ENCODE data around the gene COX11. TPM values are rescaled to one million over a fixed set of nuclear protein-coding genes. Genes with fewer than 3 reads are reported as not detected.
A peak's percentile ranks its signal among the peaks of the same experiment; 100 is the strongest.

Gene COX11
- total RNA-seq, 8 experiments from 2014 or later, result 56.2 to 98.7 (median 66.9) TPM

DNA sequence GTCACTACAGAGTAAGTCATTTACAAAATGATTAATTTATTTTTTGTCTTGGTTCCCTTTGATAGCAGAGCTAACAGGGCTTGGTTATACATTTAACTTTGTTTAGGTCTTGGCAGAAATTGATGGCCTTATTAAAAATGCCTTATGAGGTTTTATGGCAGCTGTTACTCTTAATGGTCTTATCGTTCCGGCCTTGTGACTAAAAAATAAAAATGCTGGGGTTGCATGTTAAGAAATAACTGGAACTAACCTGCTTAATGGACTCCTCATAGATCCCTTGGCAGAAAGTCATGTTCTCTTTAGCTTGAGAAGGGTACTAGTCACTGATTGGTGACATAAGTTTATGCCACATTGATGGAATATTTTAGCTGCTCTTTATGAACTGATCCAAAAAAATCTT is 18.3 kb downstream of the COX11 start:
- 36 to 100% (median 90%) methylated on average over 2 of the region's 2 CpGs; no CpG with 5 or more reads in 2 of the 10 experiments for WGBS, 10 experiments
- no peak overlapping the region for H3K4me3 ChIP-seq
- H3K27ac ChIP-seq, result no peak overlapping the region
- in situ Hi-C loops (cut with MboI; ENCODE audit: low pct_unique_long_range_greater_than_20kb in 2 of 9, low sequenced_read_pairs in 9 of 9, unreplicated experiment in 9 of 9), result no loop called here
- ATAC-seq (replicated peaks in 6 of 8), result no peak
- no peaks in the 10 kb centered on the region for H3K4me1 ChIP-seq (replicated peaks in 1 of 2)

DNA sequence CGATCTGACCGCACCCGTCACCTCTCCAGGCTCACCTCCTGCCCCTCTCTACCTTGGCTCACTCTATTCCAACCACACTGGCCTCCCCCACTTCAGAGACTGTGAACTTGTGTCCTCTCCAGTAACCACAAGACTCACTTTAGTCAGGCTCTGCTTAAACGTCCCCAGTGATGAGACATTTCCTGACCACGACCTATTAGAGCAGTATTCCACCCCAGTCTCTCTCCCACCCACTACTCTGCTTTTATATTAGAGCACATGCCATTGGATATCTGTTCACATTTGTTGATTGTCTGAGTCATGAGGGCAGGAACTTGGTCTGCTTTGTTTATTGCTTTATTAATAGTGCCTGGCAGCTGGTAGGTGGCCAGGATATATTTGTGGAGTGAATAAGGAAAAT is 20.1 kb downstream of the COX11 start:
- Histone ChIP-seq H3K27ac (no peak overlapping the region), H3K4me3 (no peak overlapping the region), H3K4me1 (replicated peaks in 1 of 2) (no peaks in the 10 kb centered on the region)
- in situ Hi-C loops (cut with MboI; ENCODE audit: low pct_unique_long_range_greater_than_20kb in 2 of 9, low sequenced_read_pairs in 9 of 9, unreplicated experiment in 9 of 9), result no loop called here
- peak in 2 of 8 experiments; percentile 21 to 57 for ATAC-seq (replicated peaks in 6 of 8)
- 0 to 91% (median 79%) methylated on average over 2 to 5 of the region's 5 CpGs; no CpG with 5 or more reads in 3 of the 10 experiments for WGBS, 10 experiments

DNA sequence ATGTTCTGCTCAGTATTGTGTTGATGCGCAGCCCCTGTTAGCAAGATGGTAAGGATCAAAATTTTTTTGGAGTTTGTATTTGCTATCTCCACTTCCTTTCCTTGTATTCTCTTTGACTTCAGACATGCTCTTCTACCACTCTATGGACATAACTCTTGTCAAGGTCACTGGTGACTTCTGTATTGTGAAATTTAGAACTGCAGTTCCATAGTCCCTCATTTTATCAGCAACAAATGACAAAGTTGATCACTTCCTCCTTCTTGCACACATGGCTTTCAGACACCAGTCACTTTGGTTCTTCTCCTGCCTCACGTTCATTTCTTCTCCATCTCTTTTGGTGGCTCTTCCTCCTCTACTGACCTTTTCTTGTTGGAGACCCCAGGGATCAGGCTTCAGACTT is 21.1 kb downstream of the COX11 start:
- WGBS, 10 experiments, result 50 to 100% (median 94%) methylated on average over 1 to 2 of the region's 2 CpGs; no CpG with 5 or more reads in 1 of the 10 experiments

DNA sequence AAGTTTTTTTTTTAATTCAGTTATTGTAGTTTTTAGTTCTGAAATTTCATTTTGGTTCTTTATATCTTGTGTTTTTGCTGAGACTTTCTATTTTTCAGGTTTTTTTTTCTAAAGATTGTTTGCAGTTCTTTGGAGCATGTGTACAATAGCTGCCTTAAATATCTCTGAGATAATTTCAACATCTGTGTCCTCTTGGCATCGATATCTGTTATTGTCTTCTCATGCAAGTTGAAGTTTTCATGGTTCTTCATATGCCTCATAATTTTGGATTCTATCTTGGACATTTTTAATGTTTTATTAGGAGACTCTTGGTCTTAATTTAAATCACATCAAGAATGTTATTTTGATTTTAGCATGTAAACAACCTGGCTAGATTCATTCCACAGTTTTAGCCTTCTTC is 22.8 kb downstream of the COX11 start:
- no peak overlapping the region for H3K27ac ChIP-seq
- no peak overlapping the region for H3K4me3 ChIP-seq
- no peaks in the 10 kb centered on the region for H3K4me1 ChIP-seq (replicated peaks in 1 of 2)
- no peak for ATAC-seq (replicated peaks in 6 of 8)
- in situ Hi-C loops (cut with MboI; ENCODE audit: low pct_unique_long_range_greater_than_20kb in 2 of 9, low sequenced_read_pairs in 9 of 9, unreplicated experiment in 9 of 9), result no loop called here
- WGBS, 10 experiments, result 6 to 100% (median 100%) methylated on average over 1 of the region's 1 CpG; no CpG with 5 or more reads in 1 of the 10 experiments

More for the DNA sequence above, 21.1 kb downstream of the COX11 start:
- in situ Hi-C loops (cut with MboI; ENCODE audit: low pct_unique_long_range_greater_than_20kb in 2 of 9, low sequenced_read_pairs in 9 of 9, unreplicated experiment in 9 of 9), result no loop called here
- no peak for ATAC-seq (replicated peaks in 6 of 8)
- H3K27ac ChIP-seq, result no peak overlapping the region
- H3K4me3 ChIP-seq, result no peak overlapping the region
- no peaks in the 10 kb centered on the region for H3K4me1 ChIP-seq (replicated peaks in 1 of 2)

DNA sequence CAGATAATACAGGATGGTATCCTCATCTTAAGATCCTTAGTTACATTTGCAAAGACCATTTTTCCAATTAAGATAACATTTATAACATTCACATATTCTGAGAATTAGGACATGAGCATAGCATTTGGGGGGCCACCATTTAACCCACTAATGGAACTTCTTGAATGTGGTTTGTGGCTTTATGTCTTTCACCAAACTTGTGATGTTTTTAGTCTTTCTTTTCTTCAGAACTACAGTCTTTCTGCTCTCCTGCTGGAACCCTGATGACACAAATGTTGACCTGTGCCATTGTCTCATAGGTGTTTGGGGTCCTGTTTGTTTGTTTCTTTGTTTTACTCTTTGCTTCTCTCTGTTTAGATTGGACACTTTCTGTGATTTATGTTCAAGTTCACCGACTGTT is 23.2 kb downstream of the COX11 start:
- Histone ChIP-seq H3K27ac (no peak overlapping the region), H3K4me3 (no peak overlapping the region), H3K4me1 (replicated peaks in 1 of 2) (no peaks in the 10 kb centered on the region)
- ATAC-seq (replicated peaks in 6 of 8), result no peak
- in situ Hi-C loops (cut with MboI; ENCODE audit: low pct_unique_long_range_greater_than_20kb in 2 of 9, low sequenced_read_pairs in 9 of 9, unreplicated experiment in 9 of 9), result no loop called here
- 0 to 100% (median 50%) methylated on average over 1 of the region's 1 CpG; no CpG with 5 or more reads in 1 of the 10 experiments for WGBS, 10 experiments

DNA sequence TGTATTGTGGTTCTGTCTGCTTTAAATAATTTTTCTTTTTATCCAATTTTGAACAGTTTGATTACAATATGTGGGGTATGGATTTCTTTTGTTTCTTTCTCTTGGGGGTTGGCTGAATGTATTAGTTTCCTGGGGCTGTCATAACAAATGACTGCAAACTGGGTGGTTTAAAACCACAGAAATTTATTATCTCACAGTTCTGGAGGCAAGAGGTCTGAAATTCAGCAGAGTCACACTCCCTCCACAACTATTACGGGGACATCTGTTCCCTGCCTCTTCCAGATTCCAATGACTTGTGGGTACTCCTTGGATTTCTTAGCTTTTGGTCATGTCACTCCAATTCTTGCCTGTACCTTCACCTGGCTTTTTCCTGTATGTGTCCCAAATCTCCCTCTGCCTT is 23.7 kb downstream of the COX11 start:
- Histone ChIP-seq H3K4me1 (replicated peaks in 1 of 2) (no peaks in the 10 kb centered on the region), H3K27ac (no peak overlapping the region), H3K4me3 (no peak overlapping the region)
- in situ Hi-C loops (cut with MboI; ENCODE audit: low pct_unique_long_range_greater_than_20kb in 2 of 9, low sequenced_read_pairs in 9 of 9, unreplicated experiment in 9 of 9), result no loop called here
- WGBS, 10 experiments, result 43 to 100% (median 93%) methylated on average over 1 of the region's 1 CpG; no CpG with 5 or more reads in 4 of the 10 experiments
- peak in 1 of 8 experiments; percentile 48 for ATAC-seq (replicated peaks in 6 of 8)

DNA sequence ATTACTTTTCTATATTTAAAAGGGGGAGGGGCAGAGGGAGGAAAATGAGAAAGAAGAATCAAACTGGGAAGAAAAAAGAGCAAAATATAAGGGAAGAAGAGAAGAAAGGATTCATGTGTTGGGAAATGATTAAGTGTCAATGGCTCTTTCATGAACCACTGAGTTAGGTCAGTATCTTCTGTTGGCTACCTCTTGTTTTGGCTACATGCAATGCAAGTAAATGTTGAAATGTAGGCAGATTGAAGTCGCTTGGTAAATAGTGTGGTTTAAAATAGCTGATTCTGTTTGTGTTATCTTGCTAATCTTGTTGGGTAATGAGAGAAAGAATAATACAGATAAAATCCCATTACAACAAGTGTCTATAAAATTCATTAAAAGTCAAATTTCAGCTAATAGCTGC is 27.2 kb downstream of the COX11 start:
- ATAC-seq (replicated peaks in 6 of 8), result no peak
- Histone ChIP-seq H3K27ac (no peak overlapping the region), H3K4me1 (replicated peaks in 1 of 2) (no peaks in the 10 kb centered on the region), H3K4me3 (no peak overlapping the region)
- in situ Hi-C loops (cut with MboI; ENCODE audit: low pct_unique_long_range_greater_than_20kb in 2 of 9, low sequenced_read_pairs in 9 of 9, unreplicated experiment in 9 of 9), result no loop called here
- WGBS, 10 experiments, result 46 to 100% (median 95%) methylated on average over 1 of the region's 1 CpG; no CpG with 5 or more reads in 2 of the 10 experiments

DNA sequence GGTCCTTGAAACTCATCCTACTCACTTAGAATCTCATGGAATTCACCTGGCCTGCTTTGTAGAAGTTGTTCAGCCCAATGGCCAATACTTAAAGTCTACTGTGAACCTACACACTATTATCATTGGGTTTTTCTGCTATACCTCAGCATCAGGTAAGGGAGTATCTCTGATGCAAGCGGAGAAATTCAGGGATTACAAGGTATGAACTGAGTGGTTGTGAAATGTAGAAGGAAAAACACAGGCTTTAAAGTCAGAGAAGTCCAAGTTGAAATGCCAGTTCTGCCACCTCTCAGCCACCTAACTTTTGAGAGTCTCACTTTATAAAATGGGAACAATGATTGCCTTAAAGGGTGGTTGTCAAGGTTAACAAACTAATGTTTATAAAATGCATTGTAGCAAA is 31.0 kb downstream of the COX11 start:
- in situ Hi-C loops (cut with MboI; ENCODE audit: low pct_unique_long_range_greater_than_20kb in 2 of 9, low sequenced_read_pairs in 9 of 9, unreplicated experiment in 9 of 9), result no loop called here
- no peak overlapping the region for H3K4me3 ChIP-seq
- no peak overlapping the region for H3K27ac ChIP-seq
- WGBS, 10 experiments, result 89 to 100% (median 100%) methylated on average over 1 of the region's 1 CpG; no CpG with 5 or more reads in 4 of the 10 experiments
- H3K4me1 ChIP-seq (replicated peaks in 1 of 2), result no peaks in the 10 kb centered on the region
- no peak for ATAC-seq (replicated peaks in 6 of 8)

DNA sequence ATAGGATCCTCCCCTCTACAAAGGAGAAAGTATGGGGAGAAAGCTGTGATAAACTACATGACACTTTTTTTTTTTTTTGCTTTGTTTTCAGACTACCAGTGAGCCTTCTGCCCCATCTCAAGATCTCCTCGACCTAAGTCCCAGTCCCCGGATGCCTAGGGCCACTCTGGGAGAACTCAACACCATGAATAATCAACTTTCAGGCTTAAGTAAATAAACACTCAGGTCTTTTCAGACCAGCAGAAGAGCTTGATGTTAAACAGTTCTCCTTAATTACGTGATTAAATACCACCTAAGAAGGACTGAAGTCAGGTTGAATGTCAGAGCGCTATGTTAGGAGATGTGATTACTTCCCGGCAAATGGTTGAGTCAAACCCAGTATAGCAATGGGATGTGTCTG is 31.4 kb downstream of the COX11 start:
- WGBS, 10 experiments, result 49 to 95% (median 86%) methylated on average over 2 to 5 of the region's 5 CpGs; no CpG with 5 or more reads in 1 of the 10 experiments

DNA sequence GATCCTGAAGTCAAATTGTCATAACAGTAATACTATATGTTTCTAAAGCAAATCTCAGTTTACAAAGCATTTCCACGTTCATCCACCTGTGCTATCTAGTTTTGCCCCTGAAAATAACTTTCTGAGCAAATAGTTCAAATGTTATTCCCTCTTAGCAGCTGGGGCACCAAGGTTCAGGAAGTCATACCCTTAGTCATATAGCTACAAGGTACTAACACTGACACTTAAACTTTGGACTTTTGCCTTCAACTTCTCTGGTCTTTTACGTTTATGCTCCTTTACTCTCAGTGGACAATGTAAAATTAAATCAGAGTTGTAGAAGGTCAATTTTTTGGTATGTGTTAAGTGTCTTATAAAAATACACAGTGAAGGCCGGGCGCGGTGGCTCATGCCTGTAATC is 33.0 kb downstream of the COX11 start:
- Histone ChIP-seq H3K4me3 (no peak overlapping the region), H3K27ac (no peak overlapping the region), H3K4me1 (replicated peaks in 1 of 2) (no peaks in the 10 kb centered on the region)
- in situ Hi-C loops (cut with MboI; ENCODE audit: low pct_unique_long_range_greater_than_20kb in 2 of 9, low sequenced_read_pairs in 9 of 9, unreplicated experiment in 9 of 9), result no loop called here
- no peak for ATAC-seq (replicated peaks in 6 of 8)
- 71 to 100% (median 91%) methylated on average over 1 to 5 of the region's 5 CpGs; no CpG with 5 or more reads in 4 of the 10 experiments for WGBS, 10 experiments

More for the DNA sequence above, 31.4 kb downstream of the COX11 start:
- Histone ChIP-seq H3K4me3 (no peak overlapping the region), H3K4me1 (replicated peaks in 1 of 2) (no peaks in the 10 kb centered on the region), H3K27ac (no peak overlapping the region)
- in situ Hi-C loops (cut with MboI; ENCODE audit: low pct_unique_long_range_greater_than_20kb in 2 of 9, low sequenced_read_pairs in 9 of 9, unreplicated experiment in 9 of 9), result no loop called here
- no peak for ATAC-seq (replicated peaks in 6 of 8)

DNA sequence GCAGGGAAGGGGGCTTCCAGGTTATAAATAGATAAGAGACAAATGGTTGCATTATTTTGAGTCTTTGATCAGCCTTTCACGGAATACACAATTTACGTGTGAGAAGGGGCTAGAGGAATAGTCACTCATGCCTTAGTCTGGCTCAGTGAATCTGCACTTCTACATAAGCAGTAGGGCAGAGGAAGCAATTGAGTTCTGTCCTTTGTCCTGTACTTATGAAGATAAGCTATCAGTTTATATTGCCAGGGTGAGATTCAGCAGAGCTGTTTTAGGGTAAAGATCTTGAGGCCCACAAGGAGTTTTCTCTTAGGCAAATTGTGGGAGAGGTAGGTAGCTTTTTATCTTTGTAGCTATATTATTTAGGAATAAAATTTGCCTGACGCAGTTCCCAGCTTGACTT is 34.5 kb downstream of the COX11 start:
- Histone ChIP-seq H3K27ac (no peak overlapping the region), H3K4me1 (replicated peaks in 1 of 2) (no peaks in the 10 kb centered on the region), H3K4me3 (no peak overlapping the region)
- WGBS, 10 experiments, result 85 to 100% (median 93%) methylated on average over 1 to 3 of the region's 3 CpGs; no CpG with 5 or more reads in 1 of the 10 experiments
- ATAC-seq (replicated peaks in 6 of 8), result no peak
- in situ Hi-C loops (cut with MboI; ENCODE audit: low pct_unique_long_range_greater_than_20kb in 2 of 9, low sequenced_read_pairs in 9 of 9, unreplicated experiment in 9 of 9), result no loop called here

DNA sequence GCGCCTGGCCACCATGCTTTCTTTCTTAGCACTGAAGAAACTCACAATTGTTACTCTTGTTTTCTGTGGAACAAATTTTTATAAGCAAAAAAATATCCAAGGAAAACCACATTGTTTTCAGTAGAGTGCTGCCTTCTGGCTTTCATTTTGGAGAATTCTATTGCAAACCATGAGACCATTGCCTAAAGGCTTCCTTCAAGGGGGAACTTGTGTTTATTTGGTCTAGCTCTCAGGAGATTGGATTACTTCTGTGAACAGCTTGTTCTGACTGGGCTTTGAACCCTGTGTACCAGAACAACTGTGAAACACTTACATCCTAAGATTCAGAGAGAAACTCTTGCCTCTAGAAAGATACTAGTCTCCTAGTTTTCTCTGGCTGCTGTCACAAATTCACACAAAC is 35.7 kb downstream of the COX11 start:
- no peaks in the 10 kb centered on the region for H3K4me1 ChIP-seq (replicated peaks in 1 of 2)
- 80 to 100% methylated on average over 1 of the region's 1 CpG; no CpG with 5 or more reads in 8 of the 10 experiments for WGBS, 10 experiments
- in situ Hi-C loops (cut with MboI; ENCODE audit: low pct_unique_long_range_greater_than_20kb in 2 of 9, low sequenced_read_pairs in 9 of 9, unreplicated experiment in 9 of 9), result no loop called here

DNA sequence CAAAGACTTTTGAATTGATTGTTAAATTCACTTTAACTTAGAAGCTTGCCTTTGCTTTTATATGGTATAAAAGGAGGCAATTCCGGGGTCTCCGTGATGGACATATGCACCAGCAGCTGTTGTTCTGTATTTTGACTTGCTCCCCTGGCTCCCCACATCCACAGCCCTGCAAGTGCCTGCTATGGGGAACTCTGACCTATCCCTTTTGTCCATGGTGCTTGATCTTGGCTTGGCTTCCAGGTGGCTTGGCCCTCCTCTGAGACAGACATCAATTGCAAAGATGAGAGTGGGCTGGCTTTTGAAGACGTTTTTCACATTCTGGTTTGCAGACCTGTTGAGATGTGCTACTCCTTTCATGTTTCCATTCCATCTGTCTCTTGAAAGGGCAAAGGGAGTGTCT is 40.9 kb downstream of the COX11 start:
- in situ Hi-C loops (cut with MboI; ENCODE audit: low pct_unique_long_range_greater_than_20kb in 2 of 9, low sequenced_read_pairs in 9 of 9, unreplicated experiment in 9 of 9), result no loop called here
- Histone ChIP-seq H3K27ac (no peak overlapping the region), H3K4me3 (no peak overlapping the region), H3K4me1 (replicated peaks in 1 of 2) (no peaks in the 10 kb centered on the region)
- WGBS, 10 experiments, result 40 to 92% (median 65%) methylated on average over 1 to 3 of the region's 3 CpGs; no CpG with 5 or more reads in 4 of the 10 experiments
- no peak for ATAC-seq (replicated peaks in 6 of 8)

More for the DNA sequence above, 35.7 kb downstream of the COX11 start:
- Histone ChIP-seq H3K27ac (no peak overlapping the region), H3K4me3 (no peak overlapping the region)
- ATAC-seq (replicated peaks in 6 of 8), result no peak

DNA sequence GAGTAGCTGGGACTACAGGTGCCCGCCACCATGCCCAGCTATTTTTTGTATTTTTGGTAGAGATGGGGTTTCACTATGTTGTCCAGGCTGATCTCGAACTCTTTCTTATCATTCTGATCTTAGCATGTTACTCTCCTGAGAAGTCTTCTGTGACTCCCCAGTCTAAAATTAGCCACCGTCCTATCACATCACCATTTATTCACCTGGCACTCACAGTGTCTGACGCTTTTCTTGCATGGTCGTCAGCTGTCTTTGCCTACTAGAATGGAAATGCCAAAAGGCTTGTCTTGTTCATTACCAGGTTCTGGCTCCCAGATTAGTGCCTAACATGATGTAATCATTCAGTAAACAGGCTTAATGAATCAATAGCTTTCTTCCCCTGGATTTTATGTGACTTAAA is 44.0 kb downstream of the COX11 start:
- no peak overlapping the region for H3K4me3 ChIP-seq
- in situ Hi-C loops (cut with MboI; ENCODE audit: low pct_unique_long_range_greater_than_20kb in 2 of 9, low sequenced_read_pairs in 9 of 9, unreplicated experiment in 9 of 9), result no loop called here
- H3K27ac ChIP-seq, result no peak overlapping the region
- no peaks in the 10 kb centered on the region for H3K4me1 ChIP-seq (replicated peaks in 1 of 2)
- WGBS, 10 experiments, result 85 to 100% (median 99%) methylated on average over 2 to 5 of the region's 5 CpGs
- ATAC-seq (replicated peaks in 6 of 8), result no peak

All from motor neuron (in vitro differentiated cells).